ENCODE data around the gene ZNF576. TPM values are rescaled to one million over a fixed set of nuclear protein-coding genes. Genes with fewer than 3 reads are reported as not detected.

ZNF576 gene
- total and polyA plus RNA-seq, 2 of the 13 experiments (the other 11 are each of a cell fraction or from before 2014, with no cell fraction given): 7.2 to 9.6 TPM

DNA sequence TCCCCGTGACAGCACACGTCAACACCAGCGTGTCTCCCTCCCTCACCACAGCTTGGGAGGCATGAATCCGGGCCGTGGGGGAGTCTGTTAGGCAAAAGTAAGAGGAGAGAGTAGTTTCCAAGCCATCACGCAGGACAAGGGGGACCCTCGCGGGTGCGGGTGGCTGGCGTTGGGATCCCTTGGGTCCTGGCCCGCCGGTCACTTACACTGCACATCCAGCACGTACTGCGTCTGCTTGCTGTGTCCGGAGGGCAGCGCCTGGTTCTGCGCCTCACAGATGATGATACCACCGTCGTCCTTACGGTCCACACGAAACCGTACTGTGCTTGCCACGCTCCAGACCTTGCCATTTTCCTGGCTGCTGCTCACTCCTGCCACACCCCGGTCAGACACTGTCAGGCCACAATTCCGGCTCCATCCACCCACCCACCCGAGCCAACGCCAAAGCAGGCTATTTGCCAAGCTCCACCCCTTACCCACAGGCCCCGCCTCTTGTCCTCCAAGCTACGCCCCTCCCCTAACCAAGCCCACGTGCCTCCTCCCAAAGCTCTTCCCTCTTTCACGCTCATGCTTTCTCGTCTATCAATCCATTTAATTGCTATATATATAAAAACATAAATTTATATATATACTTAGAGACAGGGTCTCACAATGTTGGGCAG lies 29.7 kb downstream of the ZNF576 start (continued):
- TF ChIP-seq AGO2 (optimal IDR thresholded peaks at IDR 0.05; ENCODE audit: low read depth, low read length) (peak; percentile 78), ZNF432 (CRISPR knock-in tag; IDR thresholded peaks at IDR 0.05; ENCODE audit: borderline replicate concordance) (no peak), PHF5A (CRISPR knock-in tag; IDR thresholded peaks at IDR 0.05; ENCODE audit: low read depth, unreplicated experiment) (no peak), AGO1 (IDR thresholded peaks at IDR 0.05; ENCODE audit: low read depth, low read length, poor library complexity, severe bottlenecking) (peak; percentile 68)
- TF ChIP-seq, protein P1, sequence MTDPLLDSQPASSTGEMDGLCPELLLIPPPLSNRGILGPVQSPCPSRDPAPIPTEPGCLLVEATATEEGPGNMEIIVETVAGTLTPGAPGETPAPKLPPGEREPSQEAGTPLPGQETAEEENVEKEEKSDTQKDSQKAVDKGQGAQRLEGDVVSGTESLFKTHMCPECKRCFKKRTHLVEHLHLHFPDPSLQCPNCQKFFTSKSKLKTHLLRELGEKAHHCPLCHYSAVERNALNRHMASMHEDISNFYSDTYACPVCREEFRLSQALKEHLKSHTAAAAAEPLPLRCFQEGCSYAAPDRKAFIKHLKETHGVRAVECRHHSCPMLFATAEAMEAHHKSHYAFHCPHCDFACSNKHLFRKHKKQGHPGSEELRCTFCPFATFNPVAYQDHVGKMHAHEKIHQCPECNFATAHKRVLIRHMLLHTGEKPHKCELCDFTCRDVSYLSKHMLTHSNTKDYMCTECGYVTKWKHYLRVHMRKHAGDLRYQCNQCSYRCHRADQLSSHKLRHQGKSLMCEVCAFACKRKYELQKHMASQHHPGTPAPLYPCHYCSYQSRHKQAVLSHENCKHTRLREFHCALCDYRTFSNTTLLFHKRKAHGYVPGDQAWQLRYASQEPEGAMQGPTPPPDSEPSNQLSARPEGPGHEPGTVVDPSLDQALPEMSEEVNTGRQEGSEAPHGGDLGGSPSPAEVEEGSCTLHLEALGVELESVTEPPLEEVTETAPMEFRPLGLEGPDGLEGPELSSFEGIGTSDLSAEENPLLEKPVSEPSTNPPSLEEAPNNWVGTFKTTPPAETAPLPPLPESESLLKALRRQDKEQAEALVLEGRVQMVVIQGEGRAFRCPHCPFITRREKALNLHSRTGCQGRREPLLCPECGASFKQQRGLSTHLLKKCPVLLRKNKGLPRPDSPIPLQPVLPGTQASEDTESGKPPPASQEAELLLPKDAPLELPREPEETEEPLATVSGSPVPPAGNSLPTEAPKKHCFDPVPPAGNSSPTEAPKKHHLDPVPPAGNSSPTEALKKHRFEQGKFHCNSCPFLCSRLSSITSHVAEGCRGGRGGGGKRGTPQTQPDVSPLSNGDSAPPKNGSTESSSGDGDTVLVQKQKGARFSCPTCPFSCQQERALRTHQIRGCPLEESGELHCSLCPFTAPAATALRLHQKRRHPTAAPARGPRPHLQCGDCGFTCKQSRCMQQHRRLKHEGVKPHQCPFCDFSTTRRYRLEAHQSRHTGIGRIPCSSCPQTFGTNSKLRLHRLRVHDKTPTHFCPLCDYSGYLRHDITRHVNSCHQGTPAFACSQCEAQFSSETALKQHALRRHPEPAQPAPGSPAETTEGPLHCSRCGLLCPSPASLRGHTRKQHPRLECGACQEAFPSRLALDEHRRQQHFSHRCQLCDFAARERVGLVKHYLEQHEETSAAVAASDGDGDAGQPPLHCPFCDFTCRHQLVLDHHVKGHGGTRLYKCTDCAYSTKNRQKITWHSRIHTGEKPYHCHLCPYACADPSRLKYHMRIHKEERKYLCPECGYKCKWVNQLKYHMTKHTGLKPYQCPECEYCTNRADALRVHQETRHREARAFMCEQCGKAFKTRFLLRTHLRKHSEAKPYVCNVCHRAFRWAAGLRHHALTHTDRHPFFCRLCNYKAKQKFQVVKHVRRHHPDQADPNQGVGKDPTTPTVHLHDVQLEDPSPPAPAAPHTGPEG (CRISPR knock-in tag; IDR thresholded peaks at IDR 0.05): no peak

DNA sequence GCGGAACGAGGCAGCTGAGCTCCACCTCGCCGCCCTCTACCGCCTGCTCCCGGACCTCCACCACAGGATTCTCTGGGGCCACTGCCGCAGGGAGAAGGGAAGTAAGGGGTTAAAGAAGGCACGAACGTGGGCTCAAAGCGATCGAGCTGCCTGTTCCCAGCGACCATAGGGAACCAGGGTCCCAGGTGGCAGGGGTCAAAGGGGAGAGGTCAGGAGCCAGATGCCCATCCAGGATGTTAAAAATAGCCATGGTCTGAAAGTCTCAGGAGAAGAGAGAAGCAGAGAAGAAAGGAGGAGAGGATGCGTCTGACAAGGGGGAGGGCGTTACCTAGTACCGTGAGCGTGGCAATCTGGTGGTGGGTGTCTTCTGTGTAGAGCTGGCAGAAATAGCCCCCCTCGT lies 30.4 kb downstream of the ZNF576 start:
- H4K20me1 ChIP-seq (ENCODE audit: insufficient read depth, low read length): no peaks in the 10 kb centered on the region
- no peaks in the 10 kb centered on the region for H3K9me3 ChIP-seq (ENCODE audit: low read length)
- TF ChIP-seq, protein P2, sequence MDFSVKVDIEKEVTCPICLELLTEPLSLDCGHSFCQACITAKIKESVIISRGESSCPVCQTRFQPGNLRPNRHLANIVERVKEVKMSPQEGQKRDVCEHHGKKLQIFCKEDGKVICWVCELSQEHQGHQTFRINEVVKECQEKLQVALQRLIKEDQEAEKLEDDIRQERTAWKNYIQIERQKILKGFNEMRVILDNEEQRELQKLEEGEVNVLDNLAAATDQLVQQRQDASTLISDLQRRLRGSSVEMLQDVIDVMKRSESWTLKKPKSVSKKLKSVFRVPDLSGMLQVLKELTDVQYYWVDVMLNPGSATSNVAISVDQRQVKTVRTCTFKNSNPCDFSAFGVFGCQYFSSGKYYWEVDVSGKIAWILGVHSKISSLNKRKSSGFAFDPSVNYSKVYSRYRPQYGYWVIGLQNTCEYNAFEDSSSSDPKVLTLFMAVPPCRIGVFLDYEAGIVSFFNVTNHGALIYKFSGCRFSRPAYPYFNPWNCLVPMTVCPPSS (IDR thresholded peaks at IDR 0.05): no peak
- TF ChIP-seq ZNF792 (CRISPR knock-in tag; IDR thresholded peaks at IDR 0.05) (no peak), REL (CRISPR knock-in tag; conservative IDR thresholded peaks at IDR 0.05) (no peak), TP53 (CRISPR knock-in tag; conservative IDR thresholded peaks at IDR 0.05) (no peak), CHD4 (IDR thresholded peaks at IDR 0.05; ENCODE audit: borderline replicate concordance, low read length) (no peak), RAD51 (IDR thresholded peaks at IDR 0.05; ENCODE audit: borderline replicate concordance) (no peak), ZNF720 (CRISPR knock-in tag; IDR thresholded peaks at IDR 0.05) (no peak), SNAPC2 (CRISPR knock-in tag; IDR thresholded peaks at IDR 0.05) (no peak), CBFB (CRISPR knock-in tag; IDR thresholded peaks at IDR 0.05) (no peak), ZNF10 (CRISPR knock-in tag; IDR thresholded peaks at IDR 0.05; ENCODE audit: borderline replicate concordance, low read depth) (no peak), RBAK (CRISPR knock-in tag; IDR thresholded peaks at IDR 0.05) (no peak), ZNF577 (CRISPR knock-in tag; IDR thresholded peaks at IDR 0.05; ENCODE audit: borderline replicate concordance, low read depth) (no peak), ELF3 (CRISPR knock-in tag; IDR thresholded peaks at IDR 0.05) (no peak)
- ATAC-seq: no peak
- in situ Hi-C loops (cut with HindIII; ENCODE audit: extremely low pct_ligation_motif_present, low pct_unique_long_range_greater_than_20kb) (no loop called here), intact Hi-C loops (cut with micrococcal nuclease; ENCODE audit: unreplicated experiment) (no loop called here)
- FAIRE-seq: no peak
- ChIA-PET POLR2A (no interaction called here), CTCF (ENCODE audit: low intra/inter-chr PET ratio, low total read pairs) (no interaction called here)
- no peak overlapping the region for H3K27ac ChIP-seq (ENCODE audit: extremely low read length, insufficient read depth, low read length)
- peaks cover 0 to 2% of the 10 kb centered on the region in 2 experiments; a peak in 1 of 5 replicates for H3K36me3 ChIP-seq (replicated peaks in 1 of 2; ENCODE audit: control insufficient read depth in 1 of 2, insufficient read depth in 2 of 2, low read length in 2 of 2)
- no peaks in the 10 kb centered on the region for H3K27me3 ChIP-seq (ENCODE audit: control insufficient read depth in 1 of 2, insufficient read depth in 2 of 2, low read length in 2 of 2)
- no peak overlapping the region for H3K4me3 ChIP-seq (replicated peaks in 1 of 3; ENCODE audit: insufficient read depth in 1 of 3, low read depth in 2 of 3, low read length in 3 of 3)
- DNase-seq (ENCODE audit: low spot score): no peak
- H2AFZ ChIP-seq (ENCODE audit: low read length): no peak overlapping the region
- no peak overlapping the region for H3K4me2 ChIP-seq (ENCODE audit: low read depth, low read length)
- H3K79me2 ChIP-seq (ENCODE audit: insufficient read depth, low read length): no peaks in the 10 kb centered on the region
- 96% methylated on average over 17 of the region's 17 CpGs for WGBS (ENCODE audit: low lambda C conversion rate)
- no TSS peak for BruUV-seq (replicated peaks)
- H3K9ac ChIP-seq (ENCODE audit: insufficient read depth, low read depth, low read length): no peak overlapping the region
- no peaks in the 10 kb centered on the region for H3K4me1 ChIP-seq (ENCODE audit: insufficient read depth, low read length)
